Measurements from ENCODE around the gene CSF1.

Gene CSF1

DNA sequence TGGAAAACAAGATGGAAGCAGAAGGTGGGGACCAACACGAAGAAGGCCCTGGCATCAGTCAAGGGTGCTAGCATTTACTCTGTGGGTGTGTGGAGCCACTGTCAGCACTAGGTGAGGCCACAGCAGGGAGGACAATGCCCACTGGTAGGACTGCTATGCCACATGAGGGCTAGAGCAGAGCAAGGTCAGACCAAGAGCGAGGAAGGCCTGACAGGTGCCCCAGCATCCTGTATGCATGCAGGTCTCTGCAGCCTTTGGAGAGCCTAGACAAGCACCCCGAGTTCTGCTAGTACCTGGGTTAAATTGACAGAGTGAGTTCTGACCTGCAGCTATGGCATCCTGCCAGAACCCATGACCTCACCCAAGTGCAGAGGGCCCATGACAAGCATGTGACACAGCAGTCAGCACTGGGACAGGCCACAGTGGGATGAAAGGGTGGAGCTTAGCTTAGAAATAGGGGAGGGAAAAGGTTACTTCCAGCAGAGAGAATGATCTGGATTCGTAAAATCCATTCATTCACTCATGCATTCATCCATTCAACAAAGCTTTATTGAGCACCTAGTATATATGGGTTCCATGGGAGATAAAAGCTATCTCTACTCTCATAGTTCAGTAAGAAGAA lies 9.0 kb upstream of the CSF1 start:
- peak; percentile 63 for DNase-seq (ENCODE audit: low spot score)

DNA sequence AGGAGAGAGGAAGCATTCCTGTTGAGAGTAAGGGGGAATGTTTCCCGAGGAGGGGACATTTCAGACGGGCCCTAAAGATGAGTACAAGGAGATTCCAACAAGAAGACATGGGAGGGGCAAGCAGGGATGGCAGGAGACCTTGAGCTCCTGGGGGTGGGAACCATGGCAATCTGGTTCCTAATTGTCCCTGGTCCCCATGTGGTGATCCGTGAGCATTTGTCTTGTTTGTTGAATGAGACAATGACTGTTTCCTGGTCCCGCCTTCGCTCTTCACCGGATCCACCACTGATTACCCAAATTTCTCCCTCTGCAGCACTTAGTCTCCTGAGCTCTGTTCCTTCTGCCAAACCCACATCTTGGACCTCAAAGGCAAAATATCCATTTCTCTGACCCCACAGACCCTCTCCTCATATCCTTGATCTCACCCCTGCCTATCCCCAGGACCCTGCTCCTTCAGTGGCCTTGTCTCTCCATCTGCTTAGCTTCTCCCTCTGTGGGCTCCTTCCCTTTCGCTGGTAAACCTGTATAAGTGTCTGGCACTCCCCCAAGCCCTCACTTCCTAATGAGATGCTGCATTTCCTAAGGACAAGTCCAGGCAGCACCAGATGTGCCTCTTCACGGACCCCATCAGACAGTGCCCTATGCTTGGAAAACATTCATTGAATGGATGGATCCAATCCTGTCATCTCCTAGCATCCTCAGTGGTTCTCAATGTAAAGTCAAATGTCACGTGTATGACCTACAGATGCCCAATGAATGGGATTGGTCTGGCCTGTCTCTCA lies 8.3 kb upstream of the CSF1 start:
- no peak for DNase-seq (ENCODE audit: low spot score)

DNA sequence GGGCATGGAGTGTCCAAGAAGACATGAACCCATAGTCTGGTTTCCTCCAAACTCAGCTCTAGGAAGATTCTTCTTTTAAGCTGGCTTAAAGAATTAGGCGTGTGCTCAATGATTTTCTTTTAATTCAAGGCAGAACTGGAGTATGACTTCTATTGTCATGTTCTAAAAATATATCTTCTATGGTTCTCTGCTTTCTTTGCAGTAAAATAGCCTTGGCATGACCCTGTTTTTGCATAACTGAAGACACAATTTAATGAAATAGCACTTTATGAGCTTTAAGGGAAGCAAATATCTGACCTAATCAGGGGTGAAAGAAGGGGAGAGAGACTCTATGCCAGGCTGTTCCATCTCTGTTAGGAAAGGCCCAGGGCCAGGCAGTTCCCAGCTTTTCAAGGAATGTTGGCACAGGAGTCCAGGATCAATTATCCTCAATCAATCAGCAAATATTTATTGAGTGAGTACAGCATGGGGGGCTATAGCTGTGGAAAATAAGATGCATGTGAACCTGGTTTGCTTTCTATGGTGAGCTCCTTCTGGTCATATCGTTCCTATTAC lies 7.2 kb upstream of the CSF1 start:
- DNase-seq (ENCODE audit: low spot score), result no peak

DNA sequence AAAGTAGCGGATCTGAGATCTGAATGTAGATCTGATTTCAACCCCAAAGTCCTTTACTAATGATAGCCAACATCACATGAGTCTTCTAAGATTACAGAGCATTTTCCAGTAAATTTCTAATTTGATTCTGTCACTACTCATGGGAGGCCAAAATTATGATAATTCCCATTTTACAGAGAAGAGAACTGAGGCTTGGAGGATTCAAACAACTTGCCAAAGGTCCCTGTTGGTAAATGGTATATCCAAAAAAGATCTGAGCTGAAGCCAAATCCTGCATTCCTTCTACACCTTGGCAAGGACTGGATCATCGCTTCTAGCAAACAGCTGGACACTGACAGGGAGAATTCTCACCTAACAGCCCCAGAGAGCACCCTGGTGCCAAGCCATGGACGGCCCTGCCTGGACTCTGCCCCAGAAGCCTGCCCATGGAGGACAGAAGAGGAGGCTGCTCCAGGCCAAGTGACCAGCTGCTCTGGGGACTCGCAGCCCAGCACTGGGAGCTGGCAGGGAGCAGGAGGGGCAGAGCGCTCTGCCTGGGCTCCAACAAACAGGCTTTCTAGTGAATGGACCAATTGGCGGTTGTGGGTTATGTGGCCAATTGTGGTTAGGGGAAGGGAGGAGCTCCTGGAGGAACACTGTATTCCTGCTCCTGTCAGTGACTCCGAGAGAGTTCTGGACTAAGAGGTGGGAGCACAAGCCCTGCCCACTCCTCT lies 6.4 kb upstream of the CSF1 start:
- DNase-seq (ENCODE audit: low spot score), result no peak

DNA sequence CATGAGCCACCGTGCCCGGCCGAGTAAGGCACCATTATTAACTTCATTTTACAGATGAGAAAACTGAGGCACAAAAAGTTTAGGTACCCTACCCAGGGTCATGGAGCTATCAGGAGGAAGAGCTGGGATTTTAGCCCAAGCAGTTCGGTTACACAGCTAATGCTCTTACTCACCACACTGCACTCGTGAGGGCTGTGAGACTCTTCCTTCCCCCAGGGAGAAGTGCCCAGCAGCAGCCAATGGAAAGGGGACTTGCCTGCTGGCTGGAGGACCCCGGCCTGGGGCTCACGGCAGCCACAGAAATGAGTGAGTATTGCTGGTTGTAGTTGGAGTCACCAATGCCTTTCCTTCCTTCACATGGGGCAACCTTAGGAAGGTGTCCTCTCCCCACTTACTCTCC lies 5.2 kb upstream of the CSF1 start:
- DNase-seq (ENCODE audit: low spot score), result no peak

DNA sequence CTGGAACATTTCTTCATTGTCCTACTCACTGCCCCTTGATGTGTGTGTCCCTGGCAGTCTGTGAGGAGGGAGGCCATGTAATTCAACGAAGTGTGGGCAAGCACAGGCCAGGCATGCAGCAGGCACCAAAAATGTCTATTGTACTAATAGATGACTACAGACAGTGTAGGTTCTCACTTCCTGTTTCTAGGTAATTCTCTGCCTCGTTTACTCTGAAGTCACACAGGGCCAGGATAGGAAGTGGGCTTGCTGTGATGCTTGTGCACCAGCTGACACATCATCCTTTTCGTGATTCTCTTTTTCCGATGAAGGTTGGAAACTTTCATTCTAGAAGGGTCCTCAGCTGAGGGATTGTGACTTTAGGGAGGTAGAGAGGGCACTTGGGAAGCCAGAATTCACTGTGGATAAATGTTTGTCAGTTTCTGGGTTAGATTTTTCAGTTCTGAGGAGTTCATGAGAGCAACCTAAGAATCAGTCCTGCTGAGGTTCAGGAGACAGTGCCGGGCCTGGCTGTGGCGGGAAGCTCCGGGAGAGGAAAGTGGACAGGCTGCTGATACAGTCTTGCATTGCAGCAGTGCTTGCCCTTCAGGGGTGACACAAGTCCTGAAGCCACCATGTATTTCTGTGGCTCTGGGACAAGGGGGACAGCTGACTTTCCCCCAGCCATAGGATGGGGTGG lies 4.3 kb upstream of the CSF1 start:
- no peak for DNase-seq (ENCODE audit: low spot score)

DNA sequence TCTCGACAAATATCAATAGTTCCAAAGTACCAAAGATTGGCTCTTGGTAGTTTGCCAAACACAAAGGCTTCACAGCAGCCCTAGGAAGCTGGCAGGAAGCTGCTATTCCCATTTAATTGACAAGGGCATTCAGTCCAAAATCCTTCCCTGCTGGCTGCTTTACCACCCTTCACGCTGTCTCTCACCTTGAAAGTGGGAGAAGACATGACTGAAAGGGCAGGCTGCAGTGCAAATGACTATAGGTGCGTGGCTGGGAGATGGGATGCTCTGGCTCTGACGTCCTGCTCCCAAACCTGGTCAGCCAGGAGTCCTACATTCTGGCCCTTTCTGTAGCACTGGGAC lies 3.8 kb upstream of the CSF1 start:
- DNase-seq (ENCODE audit: low spot score), result no peak

DNA sequence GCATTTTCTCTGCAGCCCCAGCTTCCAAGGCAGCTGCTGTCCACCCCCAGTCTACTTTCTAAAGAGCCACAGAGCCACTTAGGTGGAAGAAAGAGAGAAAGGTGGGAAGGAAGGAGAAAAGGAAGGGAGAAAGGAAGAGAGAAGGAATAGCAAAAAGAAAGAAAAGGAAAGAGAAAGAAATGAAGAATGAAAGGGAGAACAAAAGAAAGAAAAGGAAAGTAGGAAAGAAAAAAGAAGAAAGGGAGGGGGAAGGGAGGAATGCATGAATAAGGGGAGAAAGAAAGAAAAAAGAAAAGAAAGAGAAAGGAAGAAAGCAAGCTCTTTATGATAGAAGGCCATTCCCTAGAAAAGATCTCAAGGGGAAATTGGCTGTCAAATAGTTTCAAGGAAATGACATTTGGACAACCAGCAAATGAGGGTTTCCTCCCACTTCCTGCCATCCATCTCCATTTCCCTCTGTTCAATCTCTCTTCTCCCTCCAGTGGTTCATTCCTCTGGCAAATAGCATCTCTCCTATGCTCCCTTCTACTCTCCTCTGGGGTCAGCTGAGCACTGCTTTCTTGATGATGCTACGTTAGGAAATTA lies 3.4 kb upstream of the CSF1 start:
- no peak for DNase-seq (ENCODE audit: low spot score)

DNA sequence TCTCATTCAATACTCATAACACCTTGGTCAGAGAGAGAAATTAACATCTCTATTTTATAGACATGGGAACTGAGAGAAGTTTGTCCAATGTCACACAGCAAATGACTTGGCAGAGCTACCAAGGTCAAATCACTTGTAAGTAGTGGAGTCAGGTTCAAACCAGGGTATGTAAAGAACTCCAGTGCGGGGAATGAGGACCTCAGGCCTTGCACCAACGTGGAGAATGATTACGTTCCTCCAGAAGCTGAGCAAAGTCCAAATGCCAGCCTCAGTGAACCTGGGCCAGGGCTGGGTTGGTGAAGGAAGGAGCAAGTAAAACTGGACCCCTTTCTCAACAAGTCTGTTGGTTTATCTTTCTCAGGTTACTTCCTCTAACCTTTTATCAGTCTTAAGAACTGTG lies 1.8 kb upstream of the CSF1 start:
- no peak for DNase-seq (ENCODE audit: low spot score)

DNA sequence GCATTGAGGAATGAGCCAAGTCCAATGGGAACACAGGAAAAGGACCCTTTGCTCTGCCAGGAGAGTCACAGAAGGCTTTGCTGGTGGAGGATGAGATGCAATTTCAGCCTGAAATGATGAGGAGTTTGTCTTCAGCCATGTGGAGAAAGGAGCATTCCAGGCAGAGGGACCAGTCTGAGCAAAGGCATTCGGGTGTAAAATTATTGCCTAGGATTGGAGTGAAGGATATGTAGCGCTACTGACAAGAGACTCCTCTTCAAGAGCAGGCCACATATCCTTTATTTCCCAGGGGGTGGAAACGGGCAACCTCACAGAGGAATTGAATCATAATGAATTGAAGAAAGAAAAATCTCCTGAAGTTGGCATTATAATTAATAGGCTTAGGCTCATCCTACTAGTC lies 1.1 kb upstream of the CSF1 start:
- no peak for DNase-seq (ENCODE audit: low spot score)

DNA sequence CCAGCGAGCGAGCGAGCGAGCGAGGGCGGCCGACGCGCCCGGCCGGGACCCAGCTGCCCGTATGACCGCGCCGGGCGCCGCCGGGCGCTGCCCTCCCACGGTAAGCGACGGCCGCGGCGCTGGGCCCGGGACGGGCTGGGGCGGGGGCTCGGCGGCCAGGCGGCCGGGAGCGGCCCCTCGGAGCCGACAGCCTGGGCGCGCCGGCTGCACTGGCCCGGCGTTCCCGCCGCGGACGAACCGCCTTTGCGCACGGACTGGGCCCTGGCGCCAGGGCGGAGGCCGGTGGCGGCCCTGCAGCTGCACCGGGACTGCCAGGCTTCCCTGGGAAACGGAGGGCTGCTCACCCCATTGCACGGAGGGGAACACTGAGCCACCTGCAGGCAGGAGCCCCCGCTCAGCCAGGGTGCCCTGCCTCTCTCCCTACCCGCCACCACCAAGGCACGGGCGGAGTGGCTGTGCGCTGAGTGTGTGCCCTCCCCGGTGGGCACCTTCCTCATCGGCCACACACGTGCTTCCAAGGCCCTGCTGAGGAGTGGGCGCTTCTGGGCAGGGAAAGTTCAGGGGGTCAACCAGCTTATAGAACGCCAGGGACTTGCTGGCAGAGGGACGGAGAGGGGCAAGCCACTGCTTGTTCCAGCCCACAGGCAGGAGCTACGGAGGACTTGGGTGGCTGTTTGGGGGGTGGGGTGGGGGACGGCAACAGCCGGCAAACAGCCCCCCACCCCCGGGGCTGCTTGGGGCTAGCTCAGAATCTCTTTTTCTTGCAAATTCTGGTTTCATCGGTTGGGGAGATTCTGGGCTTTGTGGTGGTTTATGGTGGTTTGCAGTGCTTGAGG lies 532 bp downstream of the CSF1 start:
- peak; percentile 13 for DNase-seq (ENCODE audit: low spot score)

DNA sequence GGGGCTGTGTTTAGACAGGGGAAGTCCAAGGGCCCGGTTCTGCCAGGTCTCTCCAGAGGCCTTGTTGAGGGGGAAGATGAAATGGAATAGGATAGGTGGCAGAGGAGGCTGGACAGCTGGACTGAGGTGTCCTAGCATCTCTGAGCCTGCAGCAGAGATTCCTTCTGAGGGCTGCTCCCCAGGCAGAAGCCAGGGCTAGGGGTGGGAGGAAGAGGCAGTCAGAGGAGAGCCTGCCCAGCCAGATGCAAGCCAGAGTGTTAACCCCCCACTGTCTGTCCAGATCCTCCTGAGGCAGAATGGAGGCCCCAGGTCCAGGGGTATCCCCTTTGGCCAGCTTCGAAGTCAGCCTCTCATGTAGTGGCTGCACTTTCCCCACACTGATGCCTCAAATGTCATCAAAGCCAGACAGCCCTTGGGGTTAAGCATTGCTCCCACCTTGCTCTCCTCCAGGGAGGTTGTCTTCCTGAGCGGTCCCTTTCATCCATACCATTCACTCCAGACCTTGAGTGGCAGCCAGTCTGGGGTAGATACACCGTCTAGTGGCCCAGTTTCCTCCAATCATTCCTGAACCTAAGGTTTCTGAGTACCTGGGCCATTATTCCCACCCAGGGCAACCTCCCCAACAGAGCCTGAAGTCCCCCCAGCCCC lies 1.7 kb downstream of the CSF1 start:
- DNase-seq (ENCODE audit: low spot score), result no peak

DNA sequence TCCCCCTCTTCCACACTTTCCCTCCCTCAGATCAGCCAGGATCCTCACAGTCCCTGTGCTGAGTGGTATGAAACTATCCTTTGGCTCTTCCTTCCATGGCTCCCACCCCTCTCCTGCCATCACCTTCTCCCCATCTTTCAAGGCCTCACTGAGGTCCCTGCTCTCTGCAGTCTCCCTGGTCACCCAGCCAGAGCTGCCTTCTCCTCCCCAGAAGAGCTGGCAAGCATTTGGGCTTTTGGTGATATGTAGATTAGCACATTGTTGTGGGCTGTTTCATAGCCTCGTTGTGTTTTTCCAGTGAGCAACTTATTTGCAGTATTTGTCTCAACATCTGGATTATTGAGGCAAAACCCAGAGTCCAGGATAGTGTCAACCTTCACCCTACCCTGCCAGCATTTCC lies 2.2 kb downstream of the CSF1 start:
- no peak for DNase-seq (ENCODE audit: low spot score)

DNA sequence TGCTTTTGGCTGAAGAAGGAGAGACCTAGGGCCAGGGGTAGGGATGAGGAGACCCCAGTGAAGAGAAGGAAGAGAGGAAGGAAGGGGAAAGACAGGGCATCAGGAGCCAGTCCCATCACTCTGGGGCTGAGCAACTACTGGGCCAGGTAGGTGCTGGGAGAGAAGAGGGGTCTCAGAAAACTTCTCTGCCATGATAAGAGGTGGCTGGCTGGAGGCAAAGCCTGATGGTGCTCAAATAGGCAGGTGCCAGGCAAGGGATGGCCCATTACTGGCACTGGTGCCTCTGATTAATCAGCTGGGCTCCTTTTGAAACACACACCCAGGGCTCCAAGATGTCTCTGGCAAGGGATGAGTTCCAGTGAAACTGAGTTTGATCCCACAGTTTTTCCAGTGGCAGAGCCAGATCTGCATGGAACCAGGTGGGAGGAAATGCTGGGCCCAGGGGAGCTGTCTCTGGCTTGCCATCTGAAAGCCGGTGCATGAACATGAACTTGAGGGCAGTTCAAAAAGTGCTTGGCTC lies 2.8 kb downstream of the CSF1 start:
- DNase-seq (ENCODE audit: low spot score), result no peak

DNA sequence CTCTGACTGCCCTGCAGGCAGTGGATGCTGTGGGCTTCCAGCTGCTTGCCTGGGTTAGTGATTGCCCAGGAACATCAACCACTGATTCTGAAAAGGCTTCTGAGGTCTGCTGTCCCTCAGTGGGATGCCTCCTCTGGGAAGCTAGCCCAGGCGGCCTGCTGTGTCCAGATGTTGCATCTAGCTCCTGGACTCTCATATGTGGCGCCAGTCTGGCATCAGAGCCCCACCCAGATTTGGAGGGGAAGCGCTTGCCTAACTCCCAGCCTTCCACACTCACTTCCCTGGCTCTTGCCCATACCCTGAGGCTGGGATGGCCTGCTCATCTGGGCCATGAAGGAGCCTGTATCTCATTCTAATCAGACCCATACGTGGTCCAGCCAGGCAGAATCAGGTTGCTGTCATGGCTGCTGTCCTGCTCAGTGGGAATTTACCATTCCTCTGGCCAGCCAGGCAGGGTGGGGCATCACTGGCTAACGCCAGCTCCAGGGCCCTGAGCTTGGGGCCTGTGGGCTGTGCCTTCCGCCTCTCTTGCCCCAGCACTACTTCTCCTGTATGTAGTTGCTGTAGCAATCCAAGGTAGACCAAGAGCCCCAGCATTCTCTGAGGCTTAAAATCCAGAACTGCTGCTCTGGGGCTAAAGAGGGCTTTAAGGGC lies 4.1 kb downstream of the CSF1 start:
- DNase-seq (ENCODE audit: low spot score), result no peak

DNA sequence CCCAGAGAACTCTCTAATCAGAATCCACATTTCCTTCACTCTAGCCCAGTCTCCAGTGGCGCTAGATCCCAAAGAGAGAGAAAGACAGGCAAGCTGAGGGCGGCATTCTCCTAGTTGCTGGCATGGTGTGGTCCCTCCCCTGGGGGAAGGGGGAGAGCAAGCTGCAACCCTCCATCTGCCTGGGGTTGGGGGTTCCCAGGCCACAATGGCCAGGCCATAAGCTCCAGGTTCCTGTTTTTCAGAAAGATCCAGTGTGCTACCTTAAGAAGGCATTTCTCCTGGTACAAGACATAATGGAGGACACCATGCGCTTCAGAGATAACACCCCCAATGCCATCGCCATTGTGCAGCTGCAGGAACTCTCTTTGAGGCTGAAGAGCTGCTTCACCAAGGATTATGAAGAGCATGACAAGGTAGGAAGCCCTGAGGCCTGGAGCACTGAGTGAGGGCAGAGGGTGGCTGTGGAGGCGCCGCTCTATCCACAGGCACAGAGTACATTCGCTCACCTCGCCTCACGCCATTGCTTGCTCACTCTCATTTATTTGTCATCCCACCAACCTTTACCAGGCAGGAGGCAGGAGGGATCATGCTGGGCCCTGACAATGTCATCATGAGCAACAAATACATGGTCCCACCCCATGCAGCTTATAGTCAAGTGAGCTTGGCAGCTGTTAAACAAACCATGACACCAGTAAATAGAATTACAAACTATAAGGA lies 6.6 kb downstream of the CSF1 start:
- DNase-seq (ENCODE audit: low spot score), result no peak

DNA sequence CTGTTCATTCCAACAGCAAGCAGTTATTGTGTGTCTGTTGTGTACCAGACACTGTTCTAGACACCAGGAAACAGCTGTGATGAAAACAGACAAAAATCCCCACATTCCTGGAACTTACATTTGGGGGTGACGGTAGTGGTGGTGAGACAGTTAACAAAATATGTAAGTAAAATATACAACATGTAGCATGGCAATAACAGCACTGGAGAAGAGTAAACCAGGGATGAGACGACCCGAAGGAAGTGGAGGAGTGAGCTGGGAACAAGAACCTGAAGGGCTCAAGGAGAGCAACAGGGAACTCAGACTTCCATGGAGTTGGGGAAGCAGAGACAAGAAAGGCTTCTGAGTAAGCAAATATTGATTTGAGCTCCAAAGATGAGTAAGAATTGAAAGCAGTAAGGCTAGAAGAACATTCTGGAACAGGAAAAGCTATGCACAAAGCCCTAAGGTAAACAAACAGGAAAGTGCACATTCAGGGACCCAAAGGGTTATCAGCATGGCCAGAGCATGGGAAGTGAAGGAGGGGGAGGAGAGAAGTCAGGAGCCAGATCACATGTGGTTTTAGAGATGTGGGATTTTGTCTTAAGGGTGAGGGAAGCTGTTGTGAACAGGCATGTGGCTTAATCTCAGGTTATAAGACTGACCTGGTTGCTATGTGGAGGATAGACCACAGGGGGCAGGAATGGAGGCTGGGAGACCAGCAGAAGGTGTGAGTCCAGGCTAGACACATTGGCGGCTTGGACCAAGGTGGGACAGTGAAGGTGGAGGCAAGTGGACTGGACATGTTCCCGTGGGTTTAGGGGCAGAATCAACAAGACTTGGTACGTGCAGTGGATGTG lies 7.3 kb downstream of the CSF1 start:
- DNase-seq (ENCODE audit: low spot score), result no peak

DNA sequence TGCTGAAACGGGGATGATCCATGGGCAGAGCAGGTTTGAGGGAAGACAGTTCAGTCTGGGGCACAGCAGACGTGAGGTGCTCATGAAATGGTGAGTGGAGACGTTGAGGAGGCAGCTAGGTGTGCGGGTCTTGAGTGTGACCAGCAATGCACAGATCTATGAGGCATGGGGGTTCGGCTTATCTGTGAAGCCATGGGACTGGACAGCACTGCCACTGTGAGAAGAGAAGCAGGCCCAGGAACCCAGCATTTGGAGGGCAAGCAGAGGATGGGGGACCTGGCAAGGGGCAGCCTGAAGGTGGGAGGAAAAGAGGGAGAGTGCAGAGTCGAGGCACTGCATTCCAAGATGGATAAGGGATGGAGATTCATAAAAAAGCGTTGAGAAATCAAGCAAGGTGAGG lies 8.0 kb downstream of the CSF1 start:
- no peak for DNase-seq (ENCODE audit: low spot score)
